Measurements from ENCODE around the gene ELL2. TPM values are rescaled to one million over a fixed set of nuclear protein-coding genes. Genes with fewer than 3 reads are reported as not detected.
A peak's percentile ranks its signal among the peaks of the same experiment; 100 is the strongest.
"Not testable (repeated sequence)": the region's sequence is repeated elsewhere in the genome, so short reads cannot be mapped to it uniquely, and the experiment has no call there.

Gene ELL2
- total and polyA plus RNA-seq, 2 donors (not counting 1 experiment from before 2014, with no cell fraction given) = 68.5 to 121 TPM

- H4K20me1 ChIP-seq (ENCODE audit: control insufficient read depth, extremely low read depth, insufficient read depth, low read length) = peaks cover 2% of the 10 kb centered on the region
- peaks cover 67% of the 10 kb centered on the region for H3K79me2 ChIP-seq (ENCODE audit: control insufficient read depth, insufficient read depth, low read length)
- no peaks in the 10 kb centered on the region for H3K27me3 ChIP-seq (ENCODE audit: control insufficient read depth, insufficient read depth, low read length)
- TF ChIP-seq CTCF (conservative IDR thresholded peaks at IDR 0.05 in 1 of 2, IDR thresholded peaks at IDR 0.05 in 1 of 2; ENCODE audit: low read depth in 1 of 2, low read length in 2 of 2) (no peak), EZH2 (IDR thresholded peaks at IDR 0.05; ENCODE audit: low read length, missing control alignments) (no peak)
- DNase-seq (ENCODE audit: low read depth in 2 of 2) = no peak
- H3K36me3 ChIP-seq (ENCODE audit: control insufficient read depth, insufficient read depth, low read length) = no peaks in the 10 kb centered on the region
- no peak overlapping the region for H3K4me2 ChIP-seq (ENCODE audit: extremely low read depth, insufficient read depth, low read length)
- no peak overlapping the region for H3K4me3 ChIP-seq (replicated peaks in 1 of 4; ENCODE audit: control extremely low read depth in 1 of 4, insufficient read depth in 1 of 4, low read depth in 3 of 4, low read length in 4 of 4)
- no peak overlapping the region for H3K27ac ChIP-seq (ENCODE audit: insufficient read depth, low read length)
- H3K9me3 ChIP-seq (ENCODE audit: control insufficient read depth, insufficient read depth, low read depth, low read length) = no peaks in the 10 kb centered on the region
- no peak overlapping the region for H3K9ac ChIP-seq (ENCODE audit: insufficient read depth, low read length)
- peaks cover 2% of the 10 kb centered on the region for H3K4me1 ChIP-seq (ENCODE audit: control insufficient read depth, extremely low read depth, insufficient read depth, low read length)
- H2AFZ ChIP-seq (ENCODE audit: low read length) = no peak overlapping the region
Observed at GRCh38 chr5:95930141-95930930, 31.3 kb downstream of the ELL2 start.

GRCh38 chr5:95928724-95929253 is 32.9 kb downstream of the ELL2 start:
- Histone ChIP-seq H3K27me3 (ENCODE audit: control insufficient read depth, insufficient read depth, low read length) (no peaks in the 10 kb centered on the region), H3K36me3 (ENCODE audit: control insufficient read depth, insufficient read depth, low read length) (no peaks in the 10 kb centered on the region), H3K4me1 (ENCODE audit: control insufficient read depth, extremely low read depth, insufficient read depth, low read length) (peaks cover 5% of the 10 kb centered on the region), H3K79me2 (ENCODE audit: control insufficient read depth, insufficient read depth, low read length) (peaks cover 71% of the 10 kb centered on the region), H3K9me3 (ENCODE audit: control insufficient read depth, insufficient read depth, low read depth, low read length) (no peaks in the 10 kb centered on the region), H3K27ac (ENCODE audit: insufficient read depth, low read length) (no peak overlapping the region), H4K20me1 (ENCODE audit: control insufficient read depth, extremely low read depth, insufficient read depth, low read length) (peaks cover 2% of the 10 kb centered on the region), H2AFZ (ENCODE audit: low read length) (no peak overlapping the region), H3K9ac (ENCODE audit: insufficient read depth, low read length) (no peak overlapping the region), H3K4me2 (ENCODE audit: extremely low read depth, insufficient read depth, low read length) (no peak overlapping the region), H3K4me3 (replicated peaks in 1 of 4; ENCODE audit: control extremely low read depth in 1 of 4, insufficient read depth in 1 of 4, low read depth in 3 of 4, low read length in 4 of 4) (no peak overlapping the region)
- no peak for DNase-seq (ENCODE audit: low read depth in 2 of 2)
- no peak for TF ChIP-seq EZH2 (IDR thresholded peaks at IDR 0.05; ENCODE audit: low read length, missing control alignments)
- no peak for TF ChIP-seq CTCF (conservative IDR thresholded peaks at IDR 0.05 in 1 of 2, IDR thresholded peaks at IDR 0.05 in 1 of 2; ENCODE audit: low read depth in 1 of 2, low read length in 2 of 2)

- Histone ChIP-seq H3K79me2 (ENCODE audit: control insufficient read depth, insufficient read depth, low read length) (peaks cover 76% of the 10 kb centered on the region), H3K9ac (ENCODE audit: insufficient read depth, low read length) (no peak overlapping the region), H3K27ac (ENCODE audit: insufficient read depth, low read length) (no peak overlapping the region), H3K36me3 (ENCODE audit: control insufficient read depth, insufficient read depth, low read length) (no peaks in the 10 kb centered on the region), H3K9me3 (ENCODE audit: control insufficient read depth, insufficient read depth, low read depth, low read length) (no peaks in the 10 kb centered on the region), H3K27me3 (ENCODE audit: control insufficient read depth, insufficient read depth, low read length) (no peaks in the 10 kb centered on the region), H3K4me3 (replicated peaks in 1 of 4; ENCODE audit: control extremely low read depth in 1 of 4, insufficient read depth in 1 of 4, low read depth in 3 of 4, low read length in 4 of 4) (no peak overlapping the region), H2AFZ (ENCODE audit: low read length) (no peak overlapping the region), H3K4me1 (ENCODE audit: control insufficient read depth, extremely low read depth, insufficient read depth, low read length) (peaks cover 5% of the 10 kb centered on the region), H3K4me2 (ENCODE audit: extremely low read depth, insufficient read depth, low read length) (no peak overlapping the region), H4K20me1 (ENCODE audit: control insufficient read depth, extremely low read depth, insufficient read depth, low read length) (no peaks in the 10 kb centered on the region)
- no peak for TF ChIP-seq CTCF (conservative IDR thresholded peaks at IDR 0.05 in 1 of 2, IDR thresholded peaks at IDR 0.05 in 1 of 2; ENCODE audit: low read depth in 1 of 2, low read length in 2 of 2)
- TF ChIP-seq EZH2 (IDR thresholded peaks at IDR 0.05; ENCODE audit: low read length, missing control alignments) = no peak
- peak in 1 of 2 donors; percentile 30 for DNase-seq (ENCODE audit: low read depth in 2 of 2)
Observed at GRCh38 chr5:95927927-95928723, 33.5 kb downstream of the ELL2 start.

GRCh38 chr5:95927300-95927699 is 34.4 kb downstream of the ELL2 start:
- not testable (repeated sequence) for DNase-seq (ENCODE audit: low read depth in 2 of 2); H3K36me3 ChIP-seq (ENCODE audit: control insufficient read depth, insufficient read depth, low read length); H3K4me2 ChIP-seq (ENCODE audit: extremely low read depth, insufficient read depth, low read length); H3K4me1 ChIP-seq (ENCODE audit: control insufficient read depth, extremely low read depth, insufficient read depth, low read length); H3K9me3 ChIP-seq (ENCODE audit: control insufficient read depth, insufficient read depth, low read depth, low read length); H3K27ac ChIP-seq (ENCODE audit: insufficient read depth, low read length); H2AFZ ChIP-seq (ENCODE audit: low read length); H3K4me3 ChIP-seq (replicated peaks in 1 of 4; ENCODE audit: control extremely low read depth in 1 of 4, insufficient read depth in 1 of 4, low read depth in 3 of 4, low read length in 4 of 4); H4K20me1 ChIP-seq (ENCODE audit: control insufficient read depth, extremely low read depth, insufficient read depth, low read length); H3K27me3 ChIP-seq (ENCODE audit: control insufficient read depth, insufficient read depth, low read length); H3K9ac ChIP-seq (ENCODE audit: insufficient read depth, low read length)
- H3K79me2 ChIP-seq (ENCODE audit: control insufficient read depth, insufficient read depth, low read length) = peaks cover 73% of the 10 kb centered on the region

Data from fibroblast of lung (primary cell).